HT1080 (cell line): Measurements from ENCODE around the gene SLIT3. TPM values are rescaled to one million over a fixed set of nuclear protein-coding genes. Genes with fewer than 3 reads are reported as not detected.

ENCODE experiments used
- DNase-seq: peaks from one replicate; pipeline ENCODE4 v3.0.0-alpha.2; 2015; ENCODE audit warnings: low read depth
- total RNA-seq: library from RNA; depleted of rRNA; stranded (reverse); fragments of >200 nt; shearing (Covaris generic); gene quantifications from 2 replicates; pipeline ENCODE4 v1.2.3, GENCODE V29; 2014

SLIT3 gene
- total RNA-seq, 1 experiment from 2014 or later: 0.08 TPM

- no peak for DNase-seq
Observed at GRCh38 chr5:169048181-169049125, 252.5 kb downstream of the SLIT3 start.

GRCh38 chr5:169044962-169045361 lies 256.0 kb downstream of the SLIT3 start:
- DNase-seq: no peak

GRCh38 chr5:169041180-169041579 lies 259.8 kb downstream of the SLIT3 start:
- DNase-seq: no peak

- no peak for DNase-seq
Observed at GRCh38 chr5:169039592-169039991, 261.3 kb downstream of the SLIT3 start.

- no peak for DNase-seq
Observed at GRCh38 chr5:169037466-169037865, 263.5 kb downstream of the SLIT3 start.

- DNase-seq: no peak
Observed at GRCh38 chr5:169036079-169036805, 264.7 kb downstream of the SLIT3 start.

GRCh38 chr5:169029661-169030274 lies 271.2 kb downstream of the SLIT3 start:
- no peak for DNase-seq

- no peak for DNase-seq
Observed at GRCh38 chr5:169029037-169029436, 271.9 kb downstream of the SLIT3 start.

GRCh38 chr5:169027501-169028061 lies 273.4 kb downstream of the SLIT3 start:
- no peak for DNase-seq

GRCh38 chr5:169025491-169025890 lies 275.4 kb downstream of the SLIT3 start:
- no peak for DNase-seq

GRCh38 chr5:169024421-169024820 lies 276.5 kb downstream of the SLIT3 start:
- DNase-seq: no peak

GRCh38 chr5:169022718-169023117 lies 278.2 kb downstream of the SLIT3 start:
- DNase-seq: no peak

- DNase-seq: peak; percentile 30
Observed at GRCh38 chr5:169020102-169020501, 280.8 kb downstream of the SLIT3 start.

GRCh38 chr5:169018925-169019324 lies 282.0 kb downstream of the SLIT3 start:
- DNase-seq: no peak

- no peak for DNase-seq
Observed at GRCh38 chr5:169015991-169016390, 284.9 kb downstream of the SLIT3 start.

GRCh38 chr5:169013846-169014245 lies 287.1 kb downstream of the SLIT3 start:
- DNase-seq: no peak

GRCh38 chr5:169013208-169013728 lies 287.7 kb downstream of the SLIT3 start:
- DNase-seq: no peak

- no peak for DNase-seq
Observed at GRCh38 chr5:169012450-169012849, 288.5 kb downstream of the SLIT3 start.

- no peak for DNase-seq
Observed at GRCh38 chr5:169011451-169011850, 289.5 kb downstream of the SLIT3 start.

GRCh38 chr5:169011009-169011408 lies 289.9 kb downstream of the SLIT3 start:
- no peak for DNase-seq

- no peak for DNase-seq
Observed at GRCh38 chr5:169009123-169009522, 291.8 kb downstream of the SLIT3 start.
